ENCODE measurements around the gene RBBP8NL.

RBBP8NL gene

DNA sequence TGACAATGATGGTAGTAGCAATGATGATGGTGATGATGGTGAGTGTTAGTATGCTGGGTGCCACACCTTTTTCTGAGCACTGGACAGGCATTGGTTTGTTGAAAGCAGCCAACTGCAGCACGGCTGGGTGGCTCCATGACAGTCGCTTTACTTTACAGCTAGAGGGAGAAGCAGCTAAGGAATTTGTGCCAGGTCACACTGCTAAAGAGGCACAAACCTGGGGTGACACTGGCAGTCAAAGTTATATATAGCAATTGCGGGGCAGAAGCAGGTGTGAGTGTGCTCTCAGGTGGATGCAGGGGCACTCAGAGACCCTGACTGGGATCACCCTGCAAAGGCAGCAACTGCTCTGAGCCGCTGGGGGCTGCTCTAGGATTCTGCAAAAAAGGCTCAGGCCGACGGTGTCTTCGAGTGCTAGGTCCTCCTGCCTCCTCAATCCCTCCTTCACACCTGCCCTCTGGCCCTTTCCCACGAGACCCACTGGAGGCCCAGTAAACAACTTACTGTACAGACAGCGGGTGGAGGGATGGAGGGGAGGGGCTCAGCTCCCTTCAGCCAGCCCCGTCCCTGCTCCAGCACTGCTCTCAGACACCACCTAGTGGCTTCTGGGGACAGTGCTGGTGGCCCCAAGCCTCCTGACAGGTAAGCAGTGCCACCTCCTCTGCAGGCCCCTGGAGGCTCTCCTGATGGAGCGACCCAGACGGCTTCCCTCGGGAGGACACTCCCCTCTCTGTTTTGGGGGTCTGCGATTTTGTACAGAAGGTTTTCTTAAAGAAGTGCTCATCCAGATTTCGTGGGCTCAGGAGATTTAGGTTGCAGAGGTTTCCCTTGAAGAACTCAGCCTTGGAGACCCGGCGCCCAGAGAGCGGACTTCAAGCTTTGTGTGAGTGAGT, 44.8 kb downstream of the RBBP8NL start:
- H3K4me2 ChIP-seq (ENCODE audit: low read length), result no peak overlapping the region
- peaks cover 15% of the 10 kb centered on the region for H3K79me2 ChIP-seq (ENCODE audit: insufficient read depth, low read length)
- no peaks in the 10 kb centered on the region for H3F3A ChIP-seq (ENCODE audit: insufficient read depth, low read length)

DNA sequence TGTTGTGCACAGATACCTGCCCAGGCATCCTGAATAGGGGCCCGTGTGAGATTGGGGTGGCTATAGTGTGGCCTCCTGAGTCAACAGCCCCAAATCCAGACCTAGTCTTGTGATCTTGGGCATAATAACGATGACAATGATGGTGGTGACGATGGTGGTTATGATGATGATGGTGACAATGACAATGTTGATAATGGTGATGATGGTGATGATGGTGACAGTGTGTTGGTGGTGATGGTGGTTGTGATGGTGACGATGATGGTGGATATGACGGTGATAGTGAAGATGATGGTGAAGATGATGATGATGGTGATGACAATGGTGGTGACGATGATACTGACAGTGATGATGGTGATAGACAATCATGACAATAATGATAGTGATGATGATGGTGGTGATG, 45.5 kb downstream of the RBBP8NL start:
- no peak overlapping the region for H3K27ac ChIP-seq (ENCODE audit: low read depth, low read length, poor library complexity, severe bottlenecking)
- H3K9me2 ChIP-seq (ENCODE audit: low read depth, low read length), result no peaks in the 10 kb centered on the region
- H3K36me3 ChIP-seq (ENCODE audit: insufficient read depth, low read length), result peaks cover 12% of the 10 kb centered on the region
- TF ChIP-seq, protein P1, sequence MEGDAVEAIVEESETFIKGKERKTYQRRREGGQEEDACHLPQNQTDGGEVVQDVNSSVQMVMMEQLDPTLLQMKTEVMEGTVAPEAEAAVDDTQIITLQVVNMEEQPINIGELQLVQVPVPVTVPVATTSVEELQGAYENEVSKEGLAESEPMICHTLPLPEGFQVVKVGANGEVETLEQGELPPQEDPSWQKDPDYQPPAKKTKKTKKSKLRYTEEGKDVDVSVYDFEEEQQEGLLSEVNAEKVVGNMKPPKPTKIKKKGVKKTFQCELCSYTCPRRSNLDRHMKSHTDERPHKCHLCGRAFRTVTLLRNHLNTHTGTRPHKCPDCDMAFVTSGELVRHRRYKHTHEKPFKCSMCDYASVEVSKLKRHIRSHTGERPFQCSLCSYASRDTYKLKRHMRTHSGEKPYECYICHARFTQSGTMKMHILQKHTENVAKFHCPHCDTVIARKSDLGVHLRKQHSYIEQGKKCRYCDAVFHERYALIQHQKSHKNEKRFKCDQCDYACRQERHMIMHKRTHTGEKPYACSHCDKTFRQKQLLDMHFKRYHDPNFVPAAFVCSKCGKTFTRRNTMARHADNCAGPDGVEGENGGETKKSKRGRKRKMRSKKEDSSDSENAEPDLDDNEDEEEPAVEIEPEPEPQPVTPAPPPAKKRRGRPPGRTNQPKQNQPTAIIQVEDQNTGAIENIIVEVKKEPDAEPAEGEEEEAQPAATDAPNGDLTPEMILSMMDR (IDR thresholded peaks at IDR 0.05; ENCODE audit: low read length), result no peak
- H3K9ac ChIP-seq (ENCODE audit: low read length), result no peak overlapping the region
- no peaks in the 10 kb centered on the region for H3F3A ChIP-seq (ENCODE audit: insufficient read depth, low read length)
- no peaks in the 10 kb centered on the region for H4K20me1 ChIP-seq (ENCODE audit: insufficient read depth, low read length)
- no peaks in the 10 kb centered on the region for H3K9me3 ChIP-seq (ENCODE audit: low read length)
- H3K4me3 ChIP-seq (ENCODE audit: low read depth, low read length, poor library complexity, severe bottlenecking), result no peak overlapping the region
- no peak overlapping the region for H2AFZ ChIP-seq (ENCODE audit: low read length)
- H3K4me2 ChIP-seq (ENCODE audit: low read length), result no peak overlapping the region
- H3K79me2 ChIP-seq (ENCODE audit: insufficient read depth, low read length), result peaks cover 11% of the 10 kb centered on the region
- H3K4me1 ChIP-seq (ENCODE audit: insufficient read depth, low read length, severe bottlenecking), result peaks cover 7% of the 10 kb centered on the region
- H3K27me3 ChIP-seq (ENCODE audit: insufficient read depth, low read length), result no peaks in the 10 kb centered on the region

More for the DNA sequence above, 44.8 kb downstream of the RBBP8NL start:
- H3K36me3 ChIP-seq (ENCODE audit: insufficient read depth, low read length), result peaks cover 17% of the 10 kb centered on the region
- peaks cover 7% of the 10 kb centered on the region for H3K4me1 ChIP-seq (ENCODE audit: insufficient read depth, low read length, severe bottlenecking)
- H4K20me1 ChIP-seq (ENCODE audit: insufficient read depth, low read length), result no peaks in the 10 kb centered on the region
- no peak overlapping the region for H3K9ac ChIP-seq (ENCODE audit: low read length)
- no peak overlapping the region for H3K4me3 ChIP-seq (ENCODE audit: low read depth, low read length, poor library complexity, severe bottlenecking)
- no peak overlapping the region for H2AFZ ChIP-seq (ENCODE audit: low read length)
- no peaks in the 10 kb centered on the region for H3K9me2 ChIP-seq (ENCODE audit: low read depth, low read length)
- no peaks in the 10 kb centered on the region for H3K9me3 ChIP-seq (ENCODE audit: low read length)
- H3K27me3 ChIP-seq (ENCODE audit: insufficient read depth, low read length), result no peaks in the 10 kb centered on the region
- TF ChIP-seq, protein P1 (IDR thresholded peaks at IDR 0.05; ENCODE audit: low read length), result peak; percentile 92
- no peak for TF ChIP-seq EZH2 (IDR thresholded peaks at IDR 0.05; ENCODE audit: borderline replicate concordance, low read length)
- H3K27ac ChIP-seq (ENCODE audit: low read depth, low read length, poor library complexity, severe bottlenecking), result no peak overlapping the region

DNA sequence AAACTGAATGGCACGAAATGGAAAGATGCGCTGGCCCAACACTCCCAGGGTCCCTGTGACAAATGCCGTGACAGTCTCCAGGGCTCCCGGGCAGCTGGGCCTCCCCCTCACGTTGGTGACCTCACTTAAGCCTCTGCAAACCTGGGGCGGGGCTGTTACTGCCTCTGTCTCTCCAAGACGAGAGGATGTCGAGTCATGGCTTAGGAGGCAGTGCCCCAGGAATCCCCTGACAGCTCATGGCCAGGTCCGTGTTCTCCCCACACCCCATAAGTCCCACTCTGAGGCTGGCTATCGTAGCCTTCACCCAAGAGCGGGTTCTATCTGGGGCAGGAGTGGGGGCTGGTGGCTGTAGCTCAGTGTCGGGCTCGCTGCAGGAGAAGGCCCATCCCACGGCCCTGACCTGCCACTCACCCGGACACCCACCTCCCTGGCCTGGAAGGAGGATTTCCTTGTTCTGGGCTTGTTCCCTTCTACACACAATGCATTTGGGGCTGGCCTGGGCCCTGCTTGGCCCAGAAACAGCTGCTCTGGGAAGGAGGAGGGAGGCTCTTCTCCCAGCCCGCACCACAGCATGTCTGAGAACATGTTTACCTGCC, 46.0 kb downstream of the RBBP8NL start:
- TF ChIP-seq, protein P1 (IDR thresholded peaks at IDR 0.05; ENCODE audit: low read length), result no peak
- TF ChIP-seq EZH2 (IDR thresholded peaks at IDR 0.05; ENCODE audit: borderline replicate concordance, low read length), result no peak
- H3K79me2 ChIP-seq (ENCODE audit: insufficient read depth, low read length), result peaks cover 9% of the 10 kb centered on the region
- H3K4me1 ChIP-seq (ENCODE audit: insufficient read depth, low read length, severe bottlenecking), result peaks cover 7% of the 10 kb centered on the region
- H3K27me3 ChIP-seq (ENCODE audit: insufficient read depth, low read length), result no peaks in the 10 kb centered on the region
- no peaks in the 10 kb centered on the region for H4K20me1 ChIP-seq (ENCODE audit: insufficient read depth, low read length)
- H3K36me3 ChIP-seq (ENCODE audit: insufficient read depth, low read length), result peaks cover 12% of the 10 kb centered on the region
- H3K9me2 ChIP-seq (ENCODE audit: low read depth, low read length), result no peaks in the 10 kb centered on the region
- H3F3A ChIP-seq (ENCODE audit: insufficient read depth, low read length), result no peaks in the 10 kb centered on the region
- no peak overlapping the region for H3K4me2 ChIP-seq (ENCODE audit: low read length)
- H3K27ac ChIP-seq (ENCODE audit: low read depth, low read length, poor library complexity, severe bottlenecking), result no peak overlapping the region
- H3K9me3 ChIP-seq (ENCODE audit: low read length), result no peaks in the 10 kb centered on the region
- H3K9ac ChIP-seq (ENCODE audit: low read length), result no peak overlapping the region
- H3K4me3 ChIP-seq (ENCODE audit: low read depth, low read length, poor library complexity, severe bottlenecking), result no peak overlapping the region
- H2AFZ ChIP-seq (ENCODE audit: low read length), result no peak overlapping the region

Measured in OCI-LY1 (cell line).